NCI-H146 (cell line): ENCODE results near the gene RALB.
A peak's percentile ranks its signal among the peaks of the same experiment; 100 is the strongest.
"Not testable (repeated sequence)": the region's sequence is repeated elsewhere in the genome, so short reads cannot be mapped to it uniquely, and the experiment has no call there.

Experiments
- DNase-seq: peaks from one replicate; lab custom pipeline; 2025; lab: John Stamatoyannopoulos, UW

The RALB gene

DNA sequence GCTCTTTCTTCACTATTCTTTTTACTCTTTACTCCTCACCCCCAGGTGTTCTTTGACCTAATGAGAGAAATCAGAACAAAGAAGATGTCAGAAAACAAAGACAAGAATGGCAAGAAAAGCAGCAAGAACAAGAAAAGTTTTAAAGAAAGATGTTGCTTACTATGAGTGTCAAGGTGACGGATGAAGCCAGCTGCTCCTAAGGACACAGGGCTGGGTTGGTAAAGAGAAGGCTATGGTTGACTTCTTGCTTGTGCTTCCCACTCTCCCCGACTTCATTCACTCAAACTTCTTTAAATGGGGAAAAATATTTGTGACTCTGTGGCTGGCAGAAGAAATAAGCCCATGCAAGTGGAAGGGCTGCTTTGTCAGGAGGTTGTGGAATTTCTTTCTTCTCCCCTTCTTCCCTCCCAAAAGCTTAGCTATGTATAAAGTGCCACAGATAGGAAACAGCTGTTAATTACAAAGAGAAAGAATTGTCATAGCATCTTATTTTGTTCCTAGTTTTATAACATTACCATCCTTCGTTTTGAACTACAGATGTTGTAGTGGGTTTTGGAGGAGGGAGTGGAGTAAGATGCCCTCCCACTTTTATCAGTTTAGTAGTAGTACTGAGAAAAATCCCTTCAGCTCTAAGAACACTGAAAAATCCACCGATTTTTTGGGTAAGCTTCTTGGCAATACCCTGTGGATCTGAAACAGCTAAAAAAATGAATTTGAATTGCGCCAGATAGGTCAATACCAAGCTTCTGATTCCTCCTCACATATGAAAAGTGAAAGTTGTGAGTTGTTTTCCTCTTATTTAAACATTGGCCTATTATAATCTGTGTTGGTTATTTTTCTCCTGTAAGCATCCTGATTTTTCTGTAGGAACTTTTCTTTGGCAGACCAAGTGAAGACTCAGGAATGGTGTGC lies 40.7 kb downstream of the RALB start:
- no peak for DNase-seq

DNA sequence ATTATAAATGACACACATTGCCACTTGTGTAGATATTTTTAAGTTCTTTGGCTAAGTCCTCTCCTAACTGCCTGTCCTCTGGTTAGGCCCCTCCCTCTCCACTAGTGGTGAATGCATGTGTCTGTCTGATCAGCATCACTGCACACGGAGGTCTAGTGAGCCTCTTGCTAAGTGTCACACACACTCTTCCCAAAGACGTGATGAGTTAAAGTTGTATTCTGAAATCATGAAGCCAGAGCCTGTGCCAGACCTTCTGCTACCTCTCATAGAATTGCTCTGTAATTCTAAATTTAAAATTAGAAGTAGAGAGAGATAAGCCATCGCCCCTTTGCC lies 41.3 kb downstream of the RALB start:
- DNase-seq, result no peak

DNA sequence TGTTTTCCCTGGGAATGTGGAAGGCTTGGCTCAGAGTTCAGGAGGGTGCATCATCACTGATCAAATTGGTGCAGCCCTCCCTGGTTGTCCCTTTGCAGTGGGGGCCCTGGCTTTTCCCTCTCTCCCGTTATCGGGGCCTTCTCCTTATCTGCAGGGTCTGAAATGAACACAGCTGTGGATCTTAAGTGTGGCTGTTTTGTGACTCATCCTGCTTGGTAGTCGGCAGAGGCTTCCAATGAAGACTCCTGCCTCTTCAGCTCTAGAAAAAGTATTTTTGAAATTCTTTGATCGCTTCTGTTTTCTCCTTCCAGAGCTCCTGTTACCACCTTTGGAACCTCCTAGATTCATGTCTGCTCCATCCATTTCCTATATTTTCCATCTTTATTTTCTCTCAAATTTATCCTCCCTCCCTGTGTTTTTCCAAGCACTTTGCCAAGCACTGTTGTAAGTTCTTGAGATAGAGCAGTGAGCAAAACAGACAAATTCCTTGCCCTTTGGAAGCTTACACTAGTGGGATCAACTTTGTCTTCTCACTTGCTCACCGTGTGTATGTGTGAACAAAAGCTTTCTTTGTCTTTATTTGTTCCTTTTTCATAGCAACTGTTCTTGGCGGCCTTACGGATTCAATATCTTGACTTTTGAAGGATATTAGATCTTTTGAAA lies 45.7 kb downstream of the RALB start:
- no peak for DNase-seq

DNA sequence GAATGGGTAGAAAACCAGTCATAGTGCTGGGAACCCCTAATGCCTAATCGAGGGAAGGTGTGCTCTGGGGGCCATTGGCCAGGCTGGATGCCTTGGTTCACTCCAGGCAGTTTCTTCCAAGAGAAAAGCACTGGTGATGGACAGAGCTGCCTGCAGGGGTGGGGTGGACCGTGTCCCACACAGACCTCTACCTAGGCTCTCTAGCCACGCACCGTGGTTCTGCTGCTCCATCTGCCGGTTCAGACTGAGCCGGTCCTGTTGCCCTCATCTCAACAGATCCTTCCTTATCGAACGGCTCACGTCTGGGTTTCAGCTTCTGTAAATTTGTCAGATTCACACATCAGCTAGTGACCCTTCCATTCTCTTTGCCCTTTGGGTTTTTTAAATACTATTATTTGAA lies 46.4 kb downstream of the RALB start:
- DNase-seq, result no peak

DNA sequence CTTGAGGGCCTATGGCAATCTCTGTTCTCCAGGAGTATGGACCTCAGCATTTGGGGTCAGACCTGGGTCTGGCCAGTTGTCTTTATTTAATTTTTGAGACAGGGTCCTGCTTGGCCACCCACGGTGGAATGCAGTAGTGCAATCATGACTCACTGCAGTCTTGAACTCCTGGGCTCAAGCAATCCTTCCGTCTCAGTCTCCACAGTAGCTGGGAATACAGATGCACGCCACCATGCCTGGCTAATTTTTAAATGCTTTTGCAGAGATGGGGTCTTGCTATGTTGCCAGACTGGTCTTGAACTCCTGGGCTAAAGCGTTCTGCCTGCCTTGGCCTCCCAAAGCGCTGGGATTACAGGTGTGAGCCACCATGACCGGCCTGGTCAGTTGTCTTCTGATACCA lies 46.9 kb downstream of the RALB start:
- no peak for DNase-seq

DNA sequence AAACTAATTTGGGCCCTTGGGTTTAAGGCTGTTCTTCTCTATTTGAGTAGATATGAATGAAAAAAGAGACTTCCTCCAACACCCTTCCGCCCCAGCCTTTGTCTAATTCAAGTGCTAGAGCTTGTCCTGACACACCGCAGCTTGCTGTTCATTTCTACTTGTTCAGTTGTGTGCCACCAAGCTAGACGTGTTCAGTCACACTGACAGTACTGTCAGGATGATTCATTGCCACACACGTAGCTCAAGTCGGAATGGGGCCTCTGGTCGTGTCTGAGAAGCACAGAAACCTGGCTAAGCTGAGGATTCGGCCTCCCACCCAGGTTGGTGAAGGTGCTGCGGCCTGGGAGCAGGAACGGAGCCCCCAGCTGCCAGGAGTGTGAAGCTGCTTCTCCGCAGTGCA lies 47.7 kb downstream of the RALB start:
- no peak for DNase-seq

DNA sequence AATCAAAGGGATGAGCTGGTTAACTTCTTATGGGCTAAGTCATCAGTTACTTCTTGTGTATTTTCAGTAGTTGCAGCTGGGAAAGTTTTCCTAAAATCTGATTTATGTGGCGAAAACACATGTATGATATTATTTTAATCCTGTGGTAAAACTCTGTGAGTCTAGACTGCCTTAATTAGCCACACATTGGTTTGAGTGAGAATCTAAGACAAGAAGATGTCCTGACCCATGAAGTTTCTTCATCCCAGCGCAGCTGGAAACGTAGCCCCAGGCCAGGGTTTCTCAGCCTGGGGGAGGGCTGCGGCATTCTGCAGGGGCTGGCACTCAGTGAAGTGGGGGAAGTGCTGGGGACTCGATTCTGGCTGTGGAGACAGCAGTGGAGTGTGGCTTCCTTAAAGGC lies 48.6 kb downstream of the RALB start:
- DNase-seq, result no peak

DNA sequence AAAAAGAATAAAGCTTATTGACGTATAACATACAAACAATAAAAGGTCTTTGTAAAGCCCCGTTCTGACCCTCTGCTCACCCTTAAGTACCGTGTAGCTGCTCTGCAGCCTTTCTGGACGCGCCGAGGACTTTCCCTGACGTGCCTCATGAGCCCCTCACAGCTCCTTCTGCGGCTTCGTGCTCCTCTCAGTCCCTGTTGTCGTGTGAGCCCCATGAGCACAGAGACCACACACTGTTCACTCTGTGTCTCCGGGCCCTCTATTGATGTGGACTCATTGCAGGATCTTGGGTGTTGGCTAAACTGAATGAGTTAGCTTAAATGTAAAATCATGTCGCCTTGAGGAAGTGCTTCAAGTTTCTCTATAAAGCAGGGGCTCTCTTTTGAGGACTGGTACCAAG lies 49.6 kb downstream of the RALB start:
- no peak for DNase-seq

DNA sequence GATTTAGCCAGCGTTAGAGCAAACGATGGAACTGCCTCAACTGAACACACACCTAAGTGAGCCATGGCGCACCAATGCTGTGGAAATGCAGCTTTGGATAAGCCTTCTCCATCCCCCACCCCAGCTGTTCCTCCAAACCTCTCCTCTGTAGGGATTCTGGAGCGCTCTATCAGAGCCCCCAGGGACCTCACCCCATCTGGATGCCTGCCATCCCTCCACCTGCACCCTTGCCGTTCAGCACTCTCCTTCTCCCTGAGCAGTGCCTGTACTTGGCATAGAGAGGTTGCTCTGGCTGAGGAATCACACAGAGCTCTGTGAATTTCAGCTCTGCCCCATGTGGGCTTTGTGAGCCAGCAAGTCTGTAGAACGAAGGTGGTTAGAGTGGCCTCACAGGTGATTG lies 50.5 kb downstream of the RALB start:
- no peak for DNase-seq

DNA sequence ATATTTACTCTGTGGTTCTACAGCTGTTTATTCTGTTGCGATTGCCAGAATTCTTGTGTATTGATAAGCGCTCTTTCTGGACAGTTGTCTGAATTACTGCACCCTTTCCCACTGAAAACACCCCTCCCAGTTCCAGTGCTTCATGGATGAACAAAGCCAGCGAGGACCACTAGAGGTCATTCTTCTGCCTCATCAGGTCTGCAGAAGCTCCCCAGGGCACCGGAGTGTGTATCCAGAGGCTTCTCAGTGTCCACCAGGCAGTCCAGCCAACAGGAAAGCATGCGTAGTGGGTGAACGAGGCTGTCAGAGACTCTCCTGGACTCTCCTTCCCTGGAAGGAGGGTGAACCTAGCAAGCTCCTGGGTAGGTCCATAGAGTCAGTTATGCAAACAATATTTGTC lies 52.6 kb downstream of the RALB start:
- peak; percentile 57 for DNase-seq

DNA sequence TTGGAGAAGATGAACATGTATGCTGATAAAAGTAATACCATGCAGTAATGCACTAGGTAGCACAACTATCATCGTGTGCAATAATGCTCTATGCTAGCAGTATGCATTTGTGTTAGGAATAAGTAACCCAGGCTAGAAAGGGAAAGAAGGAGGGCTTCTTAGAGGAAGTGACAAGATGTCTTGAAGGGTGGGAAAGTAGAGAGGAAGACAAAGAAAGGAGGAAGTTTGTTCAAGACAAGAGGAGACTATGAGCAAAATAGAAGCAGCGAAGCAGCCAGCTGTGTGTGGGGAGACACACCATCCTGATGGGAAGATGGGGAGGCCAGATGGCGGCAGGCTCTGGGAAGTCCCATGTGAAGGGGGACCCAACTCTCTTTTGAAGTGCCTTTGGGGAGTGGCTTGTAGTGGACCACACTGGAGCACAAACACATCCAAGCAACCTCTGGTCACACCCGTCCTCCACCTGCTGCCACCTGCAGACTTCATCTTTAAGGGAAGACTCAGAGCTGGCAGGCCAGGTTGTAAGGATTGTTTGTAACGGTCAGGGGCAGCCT lies 53.4 kb downstream of the RALB start:
- no peak for DNase-seq

DNA sequence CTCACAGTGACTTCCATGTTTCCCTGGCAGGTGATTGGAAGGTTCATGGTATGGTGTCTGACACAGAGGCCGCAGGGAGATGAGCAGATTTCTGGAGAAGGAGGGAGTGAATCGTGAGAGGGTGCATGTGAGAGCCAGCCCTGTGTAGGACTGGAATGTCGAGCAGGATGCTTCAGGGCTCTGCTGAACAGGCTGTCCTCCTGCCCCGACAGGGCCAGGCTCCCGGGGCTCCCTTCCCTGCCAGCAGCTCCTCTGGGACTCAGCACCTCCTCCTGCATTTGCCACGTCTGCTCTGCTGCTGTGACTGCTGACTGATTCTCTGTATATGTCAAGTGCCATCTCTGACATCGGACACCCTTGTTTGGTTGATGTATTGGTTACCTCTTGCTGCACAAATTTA lies 54.8 kb downstream of the RALB start:
- no peak for DNase-seq

DNA sequence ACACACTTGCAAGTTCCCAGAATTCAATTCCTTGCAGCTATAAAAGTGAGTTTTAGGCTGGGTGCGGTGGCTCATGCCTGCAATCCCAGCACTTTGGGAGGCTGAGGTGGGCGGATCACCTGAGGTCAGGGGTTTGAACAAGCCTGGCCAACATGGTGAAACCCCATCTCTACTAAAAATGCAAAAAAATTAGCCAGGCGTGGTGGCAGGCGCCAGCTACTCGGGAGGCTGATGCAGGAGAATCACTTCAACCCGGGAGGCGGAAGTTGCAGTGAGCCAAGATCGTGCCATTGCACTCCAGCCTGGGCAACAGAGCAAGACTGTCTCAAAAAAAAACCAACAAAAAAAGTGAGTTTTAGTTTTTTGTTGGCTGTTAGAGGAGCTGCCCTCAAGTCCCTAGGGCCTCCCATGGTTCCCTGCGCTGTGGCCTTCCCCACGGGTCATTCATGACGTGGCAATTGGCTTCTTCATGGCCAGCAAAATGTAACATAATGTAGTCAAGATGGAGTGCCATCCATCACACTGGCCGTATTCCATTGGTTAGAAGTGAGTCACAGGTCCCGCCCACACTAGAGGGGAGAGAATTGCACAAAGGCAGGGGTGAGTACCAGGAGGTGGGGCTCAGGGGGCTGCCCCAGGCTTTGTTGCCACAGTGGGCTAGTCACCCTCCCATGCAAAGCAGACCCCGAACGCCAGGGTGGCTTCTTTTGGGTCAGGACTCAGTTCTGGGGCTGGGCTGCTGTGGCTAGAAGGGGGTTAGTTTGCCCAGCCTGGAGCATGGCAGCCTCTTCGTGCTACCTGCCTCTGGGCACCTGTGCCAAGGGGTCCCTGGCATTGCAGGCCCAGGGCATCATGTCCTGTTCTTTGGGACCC lies 55.6 kb downstream of the RALB start:
- DNase-seq, result no peak

DNA sequence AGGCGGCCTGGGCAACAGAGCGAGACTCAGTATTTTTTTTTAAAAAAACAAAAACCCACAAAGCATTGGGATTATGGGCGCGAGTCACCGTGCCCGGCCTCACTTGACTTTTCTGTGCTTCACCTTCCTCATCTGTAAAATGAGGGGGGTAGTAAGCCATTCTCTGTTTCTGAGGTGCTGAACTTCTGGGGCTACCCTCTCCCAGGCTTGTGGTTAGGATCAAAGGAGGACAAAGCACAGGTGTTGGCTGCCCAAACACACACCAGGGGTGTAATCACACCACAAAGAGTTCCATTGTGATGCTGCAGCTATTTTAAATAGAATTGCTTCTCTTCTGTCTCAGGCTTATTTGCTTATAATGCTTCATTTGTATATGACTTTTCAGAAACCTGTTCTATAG lies 57.5 kb downstream of the RALB start:
- peak; percentile 37 for DNase-seq

DNA sequence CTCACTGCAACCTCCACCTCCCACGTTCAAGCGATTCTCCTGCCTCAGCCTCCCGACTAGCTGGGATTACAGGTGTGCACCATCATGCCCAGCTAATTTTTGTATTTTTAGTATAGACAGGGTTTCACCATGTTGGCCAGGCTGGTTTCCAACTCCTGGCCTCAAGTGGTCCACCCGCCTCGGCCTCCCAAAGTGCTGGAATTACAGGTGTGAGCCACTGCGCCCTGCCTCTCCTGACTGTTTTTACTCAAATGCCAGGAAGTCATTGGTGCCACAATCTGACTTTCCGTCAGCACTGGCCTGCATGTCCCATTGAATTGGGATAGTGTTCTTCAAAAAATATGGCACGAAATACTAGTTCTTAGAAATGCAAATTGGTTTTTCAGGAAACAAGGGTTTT lies 58.2 kb downstream of the RALB start:
- DNase-seq, result not testable (repeated sequence)

DNA sequence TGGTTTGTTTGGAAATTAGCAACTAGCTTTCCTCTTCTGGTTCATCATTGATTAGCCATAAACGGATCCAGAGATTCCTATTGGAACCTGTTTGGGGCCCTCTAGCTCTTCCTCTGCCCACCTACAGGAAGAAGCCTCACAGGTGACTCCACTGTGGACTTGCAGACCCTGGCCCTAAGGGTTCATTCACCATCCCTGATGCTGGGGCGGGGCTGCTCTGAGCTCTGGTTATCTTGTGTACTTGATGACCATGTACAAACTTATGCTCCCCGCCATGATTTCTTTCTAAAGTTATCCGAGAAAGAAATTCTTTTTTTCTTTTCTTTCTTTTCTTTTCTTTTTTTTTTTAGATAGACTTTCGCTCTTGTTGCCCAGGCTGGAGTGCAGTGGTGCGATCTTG lies 59.4 kb downstream of the RALB start:
- DNase-seq, result no peak

DNA sequence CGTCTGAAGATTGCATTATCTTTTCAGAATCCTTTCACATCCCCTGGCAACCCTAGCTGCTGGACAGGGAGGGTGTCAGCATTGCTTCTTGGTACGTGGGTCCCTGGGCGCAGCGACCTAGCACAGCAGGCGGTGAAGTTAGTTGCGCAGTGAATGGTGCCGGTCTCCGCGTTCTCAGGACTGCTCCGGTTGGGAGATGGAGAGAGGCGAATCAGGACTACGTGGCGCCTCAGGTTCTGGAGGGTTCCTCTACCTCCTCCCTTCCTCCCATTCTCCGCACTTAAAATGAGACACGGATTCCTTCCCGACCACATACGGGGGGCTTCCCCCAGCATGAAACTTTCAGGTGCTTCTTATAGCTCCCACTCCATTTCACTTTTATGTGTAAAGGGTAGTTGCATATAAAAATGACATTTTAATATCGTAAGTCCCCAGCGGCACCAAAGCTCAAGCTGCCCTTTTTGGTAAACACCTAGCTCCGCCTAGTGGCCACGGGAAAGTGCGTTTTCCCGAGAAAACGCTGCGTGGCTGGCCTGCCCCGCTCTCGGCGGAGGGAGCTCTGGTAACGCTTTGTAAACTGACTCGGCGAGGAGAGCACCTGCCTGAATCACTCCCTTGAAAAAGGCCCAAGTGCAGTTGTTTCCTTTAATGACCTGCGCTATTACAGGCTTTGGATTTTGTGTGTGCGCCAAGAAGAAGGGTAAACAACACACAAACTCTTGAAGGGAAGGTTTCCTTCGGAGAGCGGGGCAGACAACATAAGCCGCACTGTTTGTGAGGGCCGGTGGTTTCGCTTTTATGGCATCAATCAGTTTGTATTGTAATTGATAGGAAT lies 60.4 kb downstream of the RALB start:
- DNase-seq, result peak; percentile 72

DNA sequence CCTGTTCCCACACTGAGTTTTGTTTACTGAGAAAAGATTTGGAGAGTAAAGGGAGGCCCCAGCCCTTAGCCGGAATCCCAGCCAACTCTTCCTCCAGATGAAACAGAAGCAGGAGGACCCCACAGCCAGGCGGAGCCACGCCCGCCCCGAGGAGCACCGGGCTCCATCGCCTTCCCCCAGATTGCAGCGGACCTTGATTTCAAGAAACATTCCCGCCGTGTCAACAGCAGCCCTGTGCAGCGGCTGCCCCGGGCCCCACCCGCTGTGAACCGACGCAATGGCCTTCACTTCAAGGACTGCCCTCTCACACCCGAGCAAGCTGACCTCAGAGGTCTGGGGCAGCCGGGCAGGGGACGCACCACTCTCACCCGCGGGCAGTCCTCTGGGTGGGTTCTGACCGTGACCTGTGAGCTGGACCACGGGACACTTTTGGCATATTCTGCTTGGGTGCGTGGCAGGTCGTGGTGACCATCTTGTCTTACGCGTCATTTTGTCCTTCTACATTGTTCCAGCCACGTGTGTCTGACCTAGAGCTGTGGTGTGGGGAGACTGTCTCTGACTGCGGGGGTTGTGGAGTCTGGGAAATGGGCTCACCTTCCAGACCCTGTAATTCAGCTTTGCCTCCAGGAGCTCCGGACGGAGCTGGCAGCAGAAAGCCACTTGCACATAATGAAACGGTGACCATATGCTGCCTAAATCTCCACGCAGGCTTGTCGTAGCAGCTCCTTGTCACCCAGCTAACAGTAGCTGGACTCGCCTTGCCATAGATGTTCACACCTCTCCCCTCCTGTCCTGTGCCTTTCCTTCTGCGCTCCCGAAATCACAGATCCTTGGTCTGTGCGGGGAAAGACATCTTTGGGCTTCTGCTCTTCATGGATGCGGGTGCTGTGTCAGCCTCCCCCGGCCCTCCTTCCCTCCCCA lies 61.3 kb downstream of the RALB start:
- DNase-seq, result no peak

DNA sequence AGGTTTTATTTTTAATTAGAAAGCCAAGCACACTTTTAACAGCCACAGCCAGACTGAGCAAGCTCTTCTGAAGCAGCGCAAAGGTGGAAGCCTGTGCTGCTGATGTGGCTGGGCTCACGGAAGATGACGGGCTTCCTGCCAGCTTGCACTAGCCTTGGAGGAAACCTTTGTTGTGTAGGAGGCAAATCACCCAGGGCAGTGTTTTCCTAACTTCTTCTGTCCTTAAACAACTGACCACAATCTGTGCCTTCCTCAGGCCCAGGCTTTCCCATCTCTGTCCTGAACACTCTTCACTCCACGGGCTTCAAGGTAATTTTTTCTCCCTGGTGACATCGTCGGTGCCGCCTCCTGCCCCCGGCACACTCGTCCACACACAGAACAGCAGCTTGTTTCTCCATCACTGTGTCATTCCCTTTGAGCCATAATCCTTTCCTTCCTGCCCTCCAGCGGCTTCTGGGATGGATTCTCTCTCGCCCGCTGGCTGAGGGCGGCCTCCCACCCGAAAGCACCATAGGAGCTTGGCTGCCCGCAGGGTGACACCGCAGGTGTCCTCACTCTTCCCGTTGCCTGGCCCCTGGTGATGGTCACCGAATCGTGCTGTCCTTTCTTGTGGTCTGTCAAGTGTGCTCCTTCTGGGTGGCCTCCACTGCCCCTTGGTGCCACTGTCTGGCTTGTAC lies 62.2 kb downstream of the RALB start:
- DNase-seq, result no peak
